Measurements from ENCODE around the gene IFI16. TPM values are rescaled to one million over a fixed set of nuclear protein-coding genes. Genes with fewer than 3 reads are reported as not detected.

IFI16 gene
- total RNA-seq, 1 donor, result 202 TPM

DNA sequence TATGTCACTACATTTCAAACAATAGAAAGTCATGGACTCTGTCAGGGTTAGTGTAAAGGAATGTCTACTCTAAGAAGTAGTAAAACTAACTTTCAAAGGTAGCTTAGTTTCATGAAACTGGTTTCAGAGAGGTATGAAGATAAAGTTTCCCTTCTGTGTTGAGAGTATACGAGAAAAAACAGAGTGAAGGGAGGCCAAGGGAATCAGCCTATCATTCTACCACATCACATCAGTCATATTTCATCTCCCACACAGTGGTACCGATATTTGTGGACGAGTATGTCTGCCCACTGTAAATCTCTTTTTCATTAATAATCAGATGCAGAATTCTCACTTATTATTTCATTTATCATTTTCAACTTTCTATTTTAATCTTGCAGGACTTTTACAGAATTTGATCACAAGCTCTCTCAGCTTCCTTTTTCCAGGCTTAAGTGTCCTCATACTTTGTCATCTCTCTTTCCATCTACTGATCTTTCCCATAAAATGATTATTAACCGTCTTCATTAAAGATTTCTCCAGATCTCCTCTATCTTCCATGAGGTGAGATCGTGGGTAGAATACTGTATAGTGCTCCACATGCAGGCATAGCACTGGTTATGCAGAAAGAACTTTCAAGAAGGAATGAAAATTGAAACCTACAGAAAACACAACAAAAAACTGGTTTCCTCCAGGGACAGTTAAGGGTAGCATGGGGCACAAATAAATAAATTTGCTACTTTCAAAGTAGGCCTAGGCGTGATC lies 11.5 kb upstream of the IFI16 start:
- TF ChIP-seq, protein P1, sequence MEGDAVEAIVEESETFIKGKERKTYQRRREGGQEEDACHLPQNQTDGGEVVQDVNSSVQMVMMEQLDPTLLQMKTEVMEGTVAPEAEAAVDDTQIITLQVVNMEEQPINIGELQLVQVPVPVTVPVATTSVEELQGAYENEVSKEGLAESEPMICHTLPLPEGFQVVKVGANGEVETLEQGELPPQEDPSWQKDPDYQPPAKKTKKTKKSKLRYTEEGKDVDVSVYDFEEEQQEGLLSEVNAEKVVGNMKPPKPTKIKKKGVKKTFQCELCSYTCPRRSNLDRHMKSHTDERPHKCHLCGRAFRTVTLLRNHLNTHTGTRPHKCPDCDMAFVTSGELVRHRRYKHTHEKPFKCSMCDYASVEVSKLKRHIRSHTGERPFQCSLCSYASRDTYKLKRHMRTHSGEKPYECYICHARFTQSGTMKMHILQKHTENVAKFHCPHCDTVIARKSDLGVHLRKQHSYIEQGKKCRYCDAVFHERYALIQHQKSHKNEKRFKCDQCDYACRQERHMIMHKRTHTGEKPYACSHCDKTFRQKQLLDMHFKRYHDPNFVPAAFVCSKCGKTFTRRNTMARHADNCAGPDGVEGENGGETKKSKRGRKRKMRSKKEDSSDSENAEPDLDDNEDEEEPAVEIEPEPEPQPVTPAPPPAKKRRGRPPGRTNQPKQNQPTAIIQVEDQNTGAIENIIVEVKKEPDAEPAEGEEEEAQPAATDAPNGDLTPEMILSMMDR (IDR thresholded peaks at IDR 0.05; ENCODE audit: insufficient read depth, low read length), result no peak
- H3K4me3 ChIP-seq (ENCODE audit: low read depth, low read length), result no peak overlapping the region
- DNase-seq (ENCODE audit: low read depth), result no peak

DNA sequence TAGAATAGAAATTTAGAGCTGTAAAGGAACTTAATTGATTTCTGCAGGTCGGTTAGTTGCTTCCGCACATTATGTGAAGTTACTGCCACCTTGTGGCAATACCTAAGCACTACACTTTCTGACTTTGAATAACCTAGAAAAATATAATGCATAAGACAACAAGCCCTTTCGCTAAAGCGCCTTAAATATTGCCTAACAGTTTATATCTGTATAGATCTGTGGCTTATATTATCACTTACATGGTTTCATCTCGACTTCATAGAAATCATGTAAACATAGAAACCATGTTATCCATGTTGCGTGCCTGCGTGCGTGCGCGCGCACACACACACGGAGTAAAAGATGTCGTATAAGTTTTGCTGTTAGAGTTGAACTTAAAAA lies 10.9 kb upstream of the IFI16 start:
- DNase-seq (ENCODE audit: low read depth), result peak; percentile 83
- peak overlapping the region; percentile 77 for H3K4me3 ChIP-seq (ENCODE audit: low read depth, low read length)
- TF ChIP-seq, protein P1 (IDR thresholded peaks at IDR 0.05; ENCODE audit: insufficient read depth, low read length), result peak; percentile 75

DNA sequence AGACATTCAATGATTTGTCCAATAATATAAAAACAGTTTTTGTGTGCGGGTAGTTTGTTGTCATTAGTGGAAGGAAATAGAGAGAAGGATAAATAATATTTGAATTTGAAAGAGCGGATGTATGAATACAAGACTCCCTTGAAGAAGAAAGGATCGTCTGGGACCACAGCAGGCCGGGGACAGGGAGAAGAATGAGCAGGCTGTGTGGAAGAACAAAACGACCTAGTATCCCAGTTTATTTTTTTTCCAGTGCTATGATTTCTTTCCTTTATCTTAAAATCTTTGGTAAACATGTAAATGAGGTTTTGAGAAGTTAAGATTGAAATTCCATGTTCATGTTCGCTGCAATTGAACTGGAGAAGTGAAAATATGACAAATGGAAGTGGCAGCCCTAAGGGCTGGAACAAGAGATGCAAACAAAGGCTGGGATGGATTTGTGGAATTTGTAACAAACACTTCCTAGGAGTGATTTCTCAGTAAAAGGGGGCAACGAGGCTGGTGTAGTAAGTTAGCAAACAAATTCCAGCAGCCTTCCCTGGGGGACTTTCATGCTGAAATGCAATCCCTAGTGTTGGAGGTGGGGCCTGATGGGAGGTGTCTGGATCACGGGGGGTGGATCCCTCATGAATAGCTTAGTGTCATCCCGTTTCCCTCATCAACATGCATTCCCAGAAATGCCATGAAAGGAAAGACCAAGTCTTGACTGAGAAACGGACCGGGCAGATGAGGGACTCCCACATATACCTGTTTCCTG lies 10.2 kb upstream of the IFI16 start:
- DNase-seq (ENCODE audit: low read depth), result peak; percentile 98
- H3K4me3 ChIP-seq (ENCODE audit: low read depth, low read length), result peak overlapping the region; percentile 77

DNA sequence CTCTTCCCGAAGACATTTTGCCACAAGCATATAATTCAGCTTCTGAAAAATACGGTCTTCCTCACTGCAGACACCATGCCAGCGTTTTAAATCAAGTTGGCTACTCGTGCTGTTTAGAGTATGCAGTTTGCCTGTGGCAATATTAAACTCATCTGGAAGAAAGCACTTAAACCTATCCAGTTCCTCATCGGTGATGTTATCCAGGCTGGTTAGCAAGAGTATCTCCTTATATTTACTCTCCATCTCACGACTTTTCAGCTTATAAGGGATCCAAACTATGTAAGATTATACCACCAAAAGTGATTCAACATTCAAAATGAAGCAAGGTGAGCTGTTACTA lies 9.7 kb upstream of the IFI16 start:
- TF ChIP-seq, protein P1 (IDR thresholded peaks at IDR 0.05; ENCODE audit: insufficient read depth, low read length), result no peak
- no peak for DNase-seq (ENCODE audit: low read depth)
- H3K4me3 ChIP-seq (ENCODE audit: low read depth, low read length), result peak overlapping the region; percentile 77

More for the DNA sequence above, 10.2 kb upstream of the IFI16 start:
- TF ChIP-seq, protein P1 (IDR thresholded peaks at IDR 0.05; ENCODE audit: insufficient read depth, low read length), result no peak

DNA sequence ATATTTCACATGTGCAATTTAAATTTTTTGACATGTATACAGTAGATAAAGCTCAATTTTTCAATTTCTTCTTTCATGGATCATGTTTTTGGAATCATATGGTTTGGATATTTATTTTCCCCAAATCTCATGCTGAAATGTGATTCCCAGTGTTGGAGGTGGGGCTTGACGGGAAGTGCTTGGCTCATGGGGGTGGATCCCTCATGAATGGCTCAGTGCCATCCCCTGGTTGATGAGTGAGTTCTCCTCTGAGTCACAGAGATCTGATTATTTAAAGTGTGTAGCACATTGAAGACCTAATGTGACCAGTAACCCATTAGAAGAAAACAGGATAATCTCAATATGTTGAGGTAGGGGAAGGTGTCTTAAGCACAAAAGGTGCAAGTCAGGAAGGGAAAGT lies 9.1 kb upstream of the IFI16 start:
- TF ChIP-seq, protein P1 (IDR thresholded peaks at IDR 0.05; ENCODE audit: insufficient read depth, low read length), result no peak
- H3K4me3 ChIP-seq (ENCODE audit: low read depth, low read length), result peak overlapping the region; percentile 77
- DNase-seq (ENCODE audit: low read depth), result peak; percentile 97

DNA sequence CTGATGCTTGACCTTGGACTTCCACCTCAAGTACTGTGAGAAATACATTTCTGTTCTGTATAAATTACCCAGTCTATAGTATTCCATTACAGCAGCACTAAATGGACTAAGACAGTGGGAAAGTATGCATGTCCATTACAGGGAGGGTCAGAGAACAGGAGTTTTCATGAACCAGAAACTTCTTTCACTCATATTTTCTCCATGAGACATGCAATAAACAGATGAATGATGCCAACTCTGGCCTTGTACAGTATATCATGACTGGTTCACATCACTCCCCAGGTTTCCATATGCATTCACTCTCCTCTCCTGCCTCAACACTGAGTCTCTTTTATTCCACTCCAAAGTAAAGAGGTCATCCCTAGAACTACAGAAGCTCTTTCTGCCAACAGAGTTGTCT lies 4.5 kb upstream of the IFI16 start:
- TF ChIP-seq, protein P1 (IDR thresholded peaks at IDR 0.05; ENCODE audit: insufficient read depth, low read length), result no peak

More for the DNA sequence above, 4.5 kb upstream of the IFI16 start:
- H3K4me3 ChIP-seq (ENCODE audit: low read depth, low read length), result no peak overlapping the region
- DNase-seq (ENCODE audit: low read depth), result peak; percentile 47

Data from fibroblast of the aortic adventitia (primary cell).